GM15510 (cell line): ENCODE measurements around the gene NR2F6.

Source experiments
- POLR2A ChIP-seq: IDR thresholded peaks from 3 replicates; pipeline ENCODE4 v1.6.1; 2011; ENCODE audit warnings: borderline replicate concordance; ENCODE audit not compliant: insufficient read length; ENCODE audit errors: extremely low read depth

Gene NR2F6

GRCh38 chr19:17214508-17215126, 31.1 kb downstream of the NR2F6 start:
- no peak for TF ChIP-seq POLR2A

DNA sequence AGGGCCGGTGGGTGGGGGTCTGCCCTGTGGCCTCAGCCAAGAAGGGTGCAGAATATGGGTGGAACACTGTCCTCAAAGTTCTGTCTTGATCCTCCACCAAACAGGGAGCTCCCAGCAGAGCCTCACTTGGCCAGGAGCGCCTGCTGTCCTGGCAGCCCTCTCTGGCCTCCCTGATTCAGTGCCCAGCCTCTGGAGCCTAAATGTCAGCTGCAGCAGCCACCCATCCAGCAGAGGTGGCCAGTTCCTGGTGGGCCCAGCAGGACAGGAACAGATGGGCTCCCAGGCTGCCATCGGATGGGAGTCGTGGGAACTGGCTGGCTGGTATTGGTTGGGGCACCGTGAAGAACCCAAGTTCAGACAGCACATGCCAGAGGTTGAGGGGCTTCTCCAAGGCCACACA, 32.4 kb downstream of the NR2F6 start:
- TF ChIP-seq POLR2A, result no peak

GRCh38 chr19:17211547-17212446, 33.9 kb downstream of the NR2F6 start:
- no peak for TF ChIP-seq POLR2A

DNA sequence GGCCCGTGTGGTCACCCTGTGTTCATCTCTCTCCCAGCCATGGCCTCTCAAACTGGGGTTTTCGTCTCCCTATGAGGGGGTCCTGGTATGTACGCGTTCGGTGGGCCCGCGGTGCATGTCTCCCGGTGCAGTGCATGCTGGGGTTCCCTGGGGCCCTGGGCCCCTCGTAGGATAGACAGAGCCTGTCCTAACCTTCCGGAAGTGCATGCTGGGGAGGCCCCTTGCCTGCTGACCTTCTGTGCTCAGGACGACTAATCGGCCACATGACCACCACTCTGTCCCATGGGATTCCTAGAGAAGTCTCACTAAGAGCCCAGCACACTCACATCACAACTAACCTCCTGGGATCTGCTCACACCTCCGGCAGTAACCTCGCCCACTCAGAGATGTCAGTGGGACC, 35.4 kb downstream of the NR2F6 start:
- no peak for TF ChIP-seq POLR2A

DNA sequence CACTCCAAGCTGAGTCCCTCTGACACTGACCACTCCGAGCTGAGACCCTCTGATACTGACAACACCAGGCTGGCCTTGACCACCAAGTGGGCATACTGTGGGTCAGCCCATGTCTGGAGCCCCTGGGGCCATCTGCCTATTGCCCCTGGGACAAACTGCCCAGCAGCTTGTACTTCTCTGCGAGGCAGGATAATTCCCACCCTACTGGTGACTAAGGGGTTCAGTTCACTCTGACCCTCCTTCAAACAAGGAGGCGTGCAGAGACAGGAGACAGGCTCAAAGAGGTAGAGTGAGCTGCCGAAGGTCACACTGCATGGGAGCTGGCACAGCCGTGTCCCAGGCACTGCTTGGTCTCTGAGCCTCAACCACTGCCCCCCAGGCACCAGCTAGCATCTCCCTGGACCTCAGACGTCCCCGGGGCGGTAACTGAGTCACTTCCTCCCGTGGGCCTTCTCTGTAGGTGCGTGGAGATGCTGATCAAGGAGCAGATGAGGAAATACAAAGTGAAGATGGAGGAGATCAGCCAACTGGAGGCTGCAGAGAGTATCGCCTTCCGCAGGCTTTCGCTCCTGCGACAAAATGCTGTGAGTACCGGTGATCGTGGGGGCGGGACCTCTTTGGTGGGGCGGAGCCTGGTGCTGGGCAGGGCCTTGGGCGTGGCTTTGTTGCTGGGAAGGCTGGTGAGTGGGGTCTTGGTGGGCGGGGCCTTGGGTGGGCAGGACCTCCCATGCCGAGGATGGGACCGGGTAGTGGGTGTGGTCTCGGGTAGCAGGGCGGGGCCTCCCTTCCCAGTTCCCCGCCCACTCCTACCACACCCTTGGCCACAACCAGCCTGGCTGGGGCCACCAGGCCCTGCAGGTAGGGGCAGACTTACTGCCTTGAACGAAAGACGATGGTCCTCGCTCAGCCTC, 36.3 kb downstream of the NR2F6 start:
- no peak for TF ChIP-seq POLR2A

GRCh38 chr19:17206736-17207581, 38.8 kb downstream of the NR2F6 start:
- TF ChIP-seq POLR2A, result no peak

GRCh38 chr19:17205237-17206140, 40.2 kb downstream of the NR2F6 start:
- no peak for TF ChIP-seq POLR2A

DNA sequence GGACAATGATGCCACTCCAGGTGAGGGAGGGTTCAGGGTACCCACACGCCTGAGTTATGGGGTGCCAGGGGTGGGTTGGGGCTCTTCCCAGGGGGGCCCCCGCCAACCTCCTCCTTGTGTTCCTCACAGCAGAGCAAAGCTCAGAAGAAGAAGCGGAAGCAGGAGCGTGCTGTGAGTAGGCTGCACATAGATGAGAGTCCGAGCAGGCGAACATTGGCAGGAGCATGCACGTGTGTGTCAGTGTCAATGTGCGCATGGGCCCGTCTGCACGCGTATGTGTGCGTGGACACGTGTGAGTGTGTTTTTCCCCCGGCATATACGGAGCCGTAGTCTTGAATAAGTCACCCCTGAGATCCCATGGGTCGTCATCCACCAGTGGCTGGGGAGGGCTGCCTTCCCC, 43.0 kb downstream of the NR2F6 start:
- no peak for TF ChIP-seq POLR2A

DNA sequence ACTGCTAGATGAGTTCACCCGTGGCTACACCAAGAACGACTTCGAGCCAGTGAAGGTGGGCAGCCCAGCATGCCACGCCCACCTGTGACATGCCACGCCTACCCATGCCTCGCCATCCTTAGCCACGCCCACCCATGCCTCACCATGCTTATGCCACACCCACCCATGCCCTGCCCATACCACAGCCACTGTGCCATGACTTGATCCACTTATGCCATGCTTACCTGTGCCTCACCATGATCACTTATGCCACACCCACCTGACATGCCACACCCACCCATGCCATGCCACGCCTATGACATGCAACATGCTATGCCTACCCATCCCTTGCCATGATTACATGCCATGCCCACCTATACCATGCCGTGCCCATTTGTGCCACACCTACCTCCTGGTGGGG, 43.5 kb downstream of the NR2F6 start:
- no peak for TF ChIP-seq POLR2A

DNA sequence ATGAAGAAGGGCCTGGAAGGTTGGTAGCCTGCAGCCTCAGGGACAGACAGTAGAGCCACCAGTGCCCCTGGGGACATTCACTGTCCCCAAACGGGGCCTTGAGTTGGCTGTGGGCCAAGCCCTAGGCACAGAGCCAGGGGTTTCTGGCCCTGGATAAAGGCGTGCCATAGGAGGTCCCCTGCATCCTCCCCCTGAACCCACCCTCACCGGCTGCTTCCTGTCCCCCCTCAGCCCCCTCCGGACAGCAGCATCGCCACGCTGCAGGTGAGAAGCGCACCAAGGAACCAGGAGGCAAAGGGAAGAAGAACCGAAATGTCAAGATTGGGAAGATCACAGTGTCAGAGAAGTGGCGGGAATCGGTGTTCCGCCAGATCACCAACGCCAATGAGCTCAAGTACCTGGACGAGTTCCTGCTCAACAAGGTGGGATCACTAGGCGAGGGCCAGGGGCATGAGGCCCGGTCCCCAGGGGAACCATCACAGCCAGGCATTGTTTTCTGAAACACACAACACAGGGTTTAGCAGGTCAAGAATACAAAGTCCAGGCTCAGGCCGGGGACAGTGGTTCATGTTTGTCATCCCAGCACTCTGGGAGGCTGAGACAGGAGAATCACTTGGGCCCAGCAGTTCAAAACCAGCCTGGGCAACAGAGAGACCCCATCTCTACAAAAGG, 45.2 kb downstream of the NR2F6 start:
- TF ChIP-seq POLR2A, result no peak

DNA sequence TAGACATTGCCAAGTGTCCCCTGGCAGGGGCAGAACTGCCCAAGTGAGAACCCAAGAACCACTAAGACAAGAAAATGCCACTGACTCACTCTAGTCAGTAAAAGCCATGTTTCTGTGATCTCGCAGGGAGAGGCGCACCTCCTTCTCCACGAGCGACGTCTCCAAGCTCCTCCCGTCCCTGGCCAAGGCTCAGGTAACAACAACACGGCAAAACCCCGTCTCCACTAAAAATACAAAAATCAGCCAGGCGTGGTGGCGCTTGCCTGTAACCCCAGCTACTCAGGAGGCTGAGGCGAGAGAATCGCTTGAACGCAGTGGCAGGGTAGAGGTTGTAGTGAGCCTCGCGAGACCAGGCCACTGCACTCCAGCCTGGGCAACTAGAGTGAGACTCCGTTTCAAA, 48.1 kb downstream of the NR2F6 start:
- no peak for TF ChIP-seq POLR2A

DNA sequence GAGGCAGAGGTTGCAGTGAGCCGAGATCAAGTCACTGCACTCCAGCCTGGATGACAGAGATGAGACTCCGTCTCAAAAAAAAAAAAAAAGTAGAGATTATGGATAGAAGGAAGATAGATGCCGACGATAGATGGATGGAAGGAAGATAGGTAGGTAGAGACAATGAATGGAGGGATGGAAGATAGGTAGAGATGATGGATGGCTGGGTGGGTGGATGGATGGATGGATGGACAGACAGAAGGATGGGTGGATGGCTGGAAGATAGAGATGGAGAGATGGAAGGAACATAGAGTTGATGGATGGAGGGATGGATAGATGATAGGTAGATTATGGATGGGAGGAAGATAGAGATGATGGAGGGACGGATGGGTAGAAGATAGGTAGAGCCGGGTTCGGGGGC, 49.1 kb downstream of the NR2F6 start:
- no peak for TF ChIP-seq POLR2A

DNA sequence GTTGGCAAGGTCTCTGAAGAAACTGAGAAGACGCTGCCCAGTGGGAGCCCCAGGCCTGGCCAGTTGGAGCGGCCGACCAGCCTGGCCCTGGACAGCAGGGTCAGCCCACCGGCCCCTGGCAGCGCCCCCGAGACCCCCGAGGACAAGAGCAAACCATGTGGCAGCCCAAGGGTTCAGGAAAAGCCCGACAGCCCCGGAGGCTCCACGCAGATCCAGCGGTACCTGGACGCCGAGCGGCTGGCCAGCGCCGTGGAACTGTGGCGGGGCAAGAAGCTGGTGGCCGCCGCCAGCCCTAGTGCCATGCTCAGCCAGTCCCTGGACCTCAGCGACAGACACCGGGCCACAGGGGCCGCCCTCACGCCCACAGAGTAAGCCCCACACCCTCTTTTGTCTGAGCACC, 50.6 kb downstream of the NR2F6 start:
- TF ChIP-seq POLR2A, result no peak

- TF ChIP-seq POLR2A, result no peak
These were observed 51.1 kb downstream of the NR2F6 start for GRCh38 chr19:17194608-17195007.

DNA sequence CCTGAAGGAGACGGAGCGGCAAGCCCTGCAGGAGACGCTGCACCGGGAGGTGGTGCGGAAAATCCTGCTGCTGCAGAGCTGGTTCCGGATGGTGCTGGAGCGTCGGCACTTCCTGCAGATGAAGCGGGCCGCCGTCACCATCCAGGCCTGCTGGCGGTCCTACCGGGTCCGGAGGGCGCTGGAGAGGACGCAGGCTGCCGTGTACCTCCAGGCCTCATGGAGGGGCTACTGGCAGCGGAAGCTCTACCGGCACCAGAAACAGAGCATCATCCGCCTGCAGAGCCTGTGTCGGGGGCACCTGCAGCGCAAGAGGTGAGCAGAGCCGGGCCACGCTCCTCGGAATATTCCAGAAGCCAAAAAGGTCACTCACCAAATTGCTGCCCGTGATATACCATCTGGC, 53.0 kb downstream of the NR2F6 start:
- no peak for TF ChIP-seq POLR2A
